Hindlimb muscle (tissue), 1 donor: ENCODE data around the gene CTNNBL1. TPM values are rescaled to one million over a fixed set of nuclear protein-coding genes. Genes with fewer than 3 reads are reported as not detected.

Source experiments
- DNase-seq: peaks from one replicate; pipeline ENCODE4 v3.0.0-alpha.2; 2013
- polyA plus RNA-seq: library from polyadenylated mRNA; unstranded; fragments of 120-200 nt; gene quantifications from one replicate; pipeline ENCODE4 v1.2.1, GENCODE V29; 2013; ENCODE audit not compliant: insufficient read length

CTNNBL1 gene
- polyA plus RNA-seq, 1 donor = 29.0 TPM

GRCh38 chr20:37903317-37904007 is 209.6 kb downstream of the CTNNBL1 start:
- no peak for DNase-seq

- DNase-seq = no peak
Observed at GRCh38 chr20:37904008-37904642, 210.3 kb downstream of the CTNNBL1 start.

- DNase-seq = no peak
Observed at GRCh38 chr20:37904845-37905373, 211.1 kb downstream of the CTNNBL1 start.

GRCh38 chr20:37905671-37906613 is 212.1 kb downstream of the CTNNBL1 start:
- no peak for DNase-seq

GRCh38 chr20:37907330-37907676 is 213.5 kb downstream of the CTNNBL1 start:
- no peak for DNase-seq

GRCh38 chr20:37907677-37908401 is 214.0 kb downstream of the CTNNBL1 start:
- no peak for DNase-seq

- DNase-seq = no peak
Observed at GRCh38 chr20:37911261-37911660, 217.4 kb downstream of the CTNNBL1 start.

- peak; percentile 86 for DNase-seq
Observed at GRCh38 chr20:37911838-37912281, 218.0 kb downstream of the CTNNBL1 start.

GRCh38 chr20:37912874-37913273 is 219.0 kb downstream of the CTNNBL1 start:
- no peak for DNase-seq

GRCh38 chr20:37913567-37914366 is 219.9 kb downstream of the CTNNBL1 start:
- DNase-seq = no peak

- DNase-seq = no peak
Observed at GRCh38 chr20:37914367-37914671, 220.5 kb downstream of the CTNNBL1 start.

GRCh38 chr20:37914672-37915433 is 221.0 kb downstream of the CTNNBL1 start:
- no peak for DNase-seq

- DNase-seq = no peak
Observed at GRCh38 chr20:37915434-37915787, 221.6 kb downstream of the CTNNBL1 start.

GRCh38 chr20:37915800-37916570 is 222.2 kb downstream of the CTNNBL1 start:
- no peak for DNase-seq

- no peak for DNase-seq
Observed at GRCh38 chr20:37917461-37917860, 223.6 kb downstream of the CTNNBL1 start.

- no peak for DNase-seq
Observed at GRCh38 chr20:37918035-37918434, 224.2 kb downstream of the CTNNBL1 start.

GRCh38 chr20:37919389-37920040 is 225.7 kb downstream of the CTNNBL1 start:
- DNase-seq = no peak

GRCh38 chr20:37920270-37920669 is 226.4 kb downstream of the CTNNBL1 start:
- no peak for DNase-seq

GRCh38 chr20:37920679-37921322 is 227.0 kb downstream of the CTNNBL1 start:
- DNase-seq = no peak
